ENCODE data around the gene CTXND1.

Gene CTXND1

GRCh38 chr15:80241508-80241907 is 10.5 kb downstream of the CTXND1 start:
- H3K27me3 ChIP-seq (ENCODE audit: control insufficient read depth, insufficient read depth, low read length, poor library complexity, severe bottlenecking), result no peaks in the 10 kb centered on the region
- H3K27ac ChIP-seq (ENCODE audit: insufficient read depth, low read depth, low read length, poor library complexity, severe bottlenecking), result no peak overlapping the region
- H3K4me1 ChIP-seq (ENCODE audit: control insufficient read depth, insufficient read depth, low read length), result peaks cover 2% of the 10 kb centered on the region
- H3K4me3 ChIP-seq (ENCODE audit: insufficient read depth, low read depth, low read length), result no peak overlapping the region
- no peaks in the 10 kb centered on the region for H3K9me3 ChIP-seq (ENCODE audit: control insufficient read depth, low read length)
- H3K36me3 ChIP-seq (ENCODE audit: control insufficient read depth, insufficient read depth, low read length), result no peaks in the 10 kb centered on the region
- WGBS, 2 experiments, result 92 to 95% methylated on average over 5 of the region's 5 CpGs

GRCh38 chr15:80240276-80240675 is 11.7 kb downstream of the CTXND1 start:
- WGBS, 2 experiments, result 94 to 97% methylated on average over 4 of the region's 4 CpGs
- H3K4me3 ChIP-seq (ENCODE audit: insufficient read depth, low read depth, low read length), result no peak overlapping the region

GRCh38 chr15:80234883-80235282 is 17.1 kb downstream of the CTXND1 start:
- Histone ChIP-seq H3K36me3 (ENCODE audit: control insufficient read depth, insufficient read depth, low read length) (no peaks in the 10 kb centered on the region), H3K4me3 (ENCODE audit: insufficient read depth, low read depth, low read length) (no peak overlapping the region), H3K4me1 (ENCODE audit: control insufficient read depth, insufficient read depth, low read length) (peaks cover 3% of the 10 kb centered on the region), H3K27ac (ENCODE audit: insufficient read depth, low read depth, low read length, poor library complexity, severe bottlenecking) (no peak overlapping the region), H3K27me3 (ENCODE audit: control insufficient read depth, insufficient read depth, low read length, poor library complexity, severe bottlenecking) (no peaks in the 10 kb centered on the region), H3K9me3 (ENCODE audit: control insufficient read depth, low read length) (no peaks in the 10 kb centered on the region)
- WGBS, 2 experiments, result 86 to 87% methylated on average over 4 of the region's 4 CpGs

More at GRCh38 chr15:80240276-80240675, 11.7 kb downstream of the CTXND1 start:
- Histone ChIP-seq H3K27me3 (ENCODE audit: control insufficient read depth, insufficient read depth, low read length, poor library complexity, severe bottlenecking) (no peaks in the 10 kb centered on the region), H3K4me1 (ENCODE audit: control insufficient read depth, insufficient read depth, low read length) (no peaks in the 10 kb centered on the region), H3K27ac (ENCODE audit: insufficient read depth, low read depth, low read length, poor library complexity, severe bottlenecking) (no peak overlapping the region), H3K36me3 (ENCODE audit: control insufficient read depth, insufficient read depth, low read length) (no peaks in the 10 kb centered on the region), H3K9me3 (ENCODE audit: control insufficient read depth, low read length) (no peaks in the 10 kb centered on the region)

DNA sequence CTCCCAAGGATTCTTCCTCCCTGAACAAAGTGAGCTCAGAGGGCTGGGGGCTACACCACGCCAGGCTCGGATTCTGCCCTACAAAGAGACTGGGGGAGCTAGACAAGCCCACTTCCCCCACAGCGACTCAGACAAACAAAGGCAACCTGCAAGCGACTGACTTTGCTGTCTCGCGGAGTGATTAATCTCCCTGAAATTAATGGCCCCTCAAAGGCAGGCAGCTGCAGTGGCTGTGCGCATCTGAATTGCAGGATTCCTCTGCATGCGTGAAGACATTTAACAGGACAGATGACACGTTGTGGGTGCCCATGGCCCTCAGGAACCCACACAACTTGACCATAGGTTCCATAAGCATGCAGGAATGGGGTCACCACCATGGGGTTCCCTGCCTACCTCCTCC is 18.4 kb downstream of the CTXND1 start:
- WGBS, 2 experiments, result 59 to 69% methylated on average over 9 of the region's 9 CpGs

GRCh38 chr15:80231371-80231770 is 20.6 kb downstream of the CTXND1 start:
- Histone ChIP-seq H3K9me3 (ENCODE audit: control insufficient read depth, low read length) (no peaks in the 10 kb centered on the region), H3K36me3 (ENCODE audit: control insufficient read depth, insufficient read depth, low read length) (no peaks in the 10 kb centered on the region), H3K4me1 (ENCODE audit: control insufficient read depth, insufficient read depth, low read length) (peaks cover 3% of the 10 kb centered on the region), H3K27me3 (ENCODE audit: control insufficient read depth, insufficient read depth, low read length, poor library complexity, severe bottlenecking) (no peaks in the 10 kb centered on the region), H3K4me3 (ENCODE audit: insufficient read depth, low read depth, low read length) (no peak overlapping the region), H3K27ac (ENCODE audit: insufficient read depth, low read depth, low read length, poor library complexity, severe bottlenecking) (no peak overlapping the region)
- WGBS, 2 experiments, result 84 to 88% methylated on average over 2 of the region's 2 CpGs

More for the DNA sequence above, 18.4 kb downstream of the CTXND1 start:
- H3K27me3 ChIP-seq (ENCODE audit: control insufficient read depth, insufficient read depth, low read length, poor library complexity, severe bottlenecking), result no peaks in the 10 kb centered on the region
- H3K4me1 ChIP-seq (ENCODE audit: control insufficient read depth, insufficient read depth, low read length), result peaks cover 3% of the 10 kb centered on the region
- no peaks in the 10 kb centered on the region for H3K36me3 ChIP-seq (ENCODE audit: control insufficient read depth, insufficient read depth, low read length)
- H3K4me3 ChIP-seq (ENCODE audit: insufficient read depth, low read depth, low read length), result no peak overlapping the region
- H3K27ac ChIP-seq (ENCODE audit: insufficient read depth, low read depth, low read length, poor library complexity, severe bottlenecking), result no peak overlapping the region
- H3K9me3 ChIP-seq (ENCODE audit: control insufficient read depth, low read length), result no peaks in the 10 kb centered on the region

DNA sequence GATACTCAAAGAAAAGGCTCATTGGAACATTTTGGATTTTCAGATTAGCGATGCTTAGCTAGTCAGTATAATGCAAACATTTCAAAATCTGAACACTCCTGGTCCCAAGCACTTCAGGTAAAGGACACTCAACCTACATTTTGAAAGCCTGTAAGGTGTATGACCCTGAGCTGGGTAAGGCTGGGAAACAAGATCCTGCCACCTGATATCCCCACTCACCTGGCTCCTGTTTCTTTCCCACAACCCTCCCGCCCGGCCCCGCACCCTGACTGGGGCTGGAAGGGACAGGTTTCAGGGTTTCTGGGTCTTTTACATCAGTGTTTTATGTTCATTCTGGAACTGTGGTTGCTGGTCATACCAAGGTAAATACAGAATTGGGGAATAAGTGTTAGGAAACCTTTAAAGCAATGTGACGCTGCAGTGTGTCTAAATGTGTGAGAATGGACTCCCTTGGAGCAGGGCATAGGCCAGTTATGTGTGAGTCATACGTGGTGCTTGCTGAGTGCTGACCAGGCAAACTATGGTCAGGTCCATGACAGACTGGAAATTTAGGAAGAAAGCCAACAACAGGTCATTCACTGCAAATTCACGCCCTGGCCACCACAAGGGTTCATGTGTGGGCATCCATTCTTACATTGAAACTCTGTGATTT is 22.9 kb downstream of the CTXND1 start:
- peaks cover 3% of the 10 kb centered on the region for H3K4me1 ChIP-seq (ENCODE audit: control insufficient read depth, insufficient read depth, low read length)
- no peaks in the 10 kb centered on the region for H3K9me3 ChIP-seq (ENCODE audit: control insufficient read depth, low read length)
- H3K27me3 ChIP-seq (ENCODE audit: control insufficient read depth, insufficient read depth, low read length, poor library complexity, severe bottlenecking), result no peaks in the 10 kb centered on the region
- 92 to 94% methylated on average over 7 of the region's 7 CpGs for WGBS, 2 experiments
- H3K36me3 ChIP-seq (ENCODE audit: control insufficient read depth, insufficient read depth, low read length), result no peaks in the 10 kb centered on the region
- no peak overlapping the region for H3K27ac ChIP-seq (ENCODE audit: insufficient read depth, low read depth, low read length, poor library complexity, severe bottlenecking)
- H3K4me3 ChIP-seq (ENCODE audit: insufficient read depth, low read depth, low read length), result no peak overlapping the region

GRCh38 chr15:80219955-80220354 is 32.1 kb downstream of the CTXND1 start:
- Histone ChIP-seq H3K9me3 (ENCODE audit: control insufficient read depth, low read length) (no peaks in the 10 kb centered on the region), H3K4me1 (ENCODE audit: control insufficient read depth, insufficient read depth, low read length) (no peaks in the 10 kb centered on the region), H3K27me3 (ENCODE audit: control insufficient read depth, insufficient read depth, low read length, poor library complexity, severe bottlenecking) (no peaks in the 10 kb centered on the region), H3K36me3 (ENCODE audit: control insufficient read depth, insufficient read depth, low read length) (no peaks in the 10 kb centered on the region), H3K4me3 (ENCODE audit: insufficient read depth, low read depth, low read length) (no peak overlapping the region), H3K27ac (ENCODE audit: insufficient read depth, low read depth, low read length, poor library complexity, severe bottlenecking) (no peak overlapping the region)
- WGBS, 2 experiments, result 78 to 100% methylated on average over 1 of the region's 2 CpGs

DNA sequence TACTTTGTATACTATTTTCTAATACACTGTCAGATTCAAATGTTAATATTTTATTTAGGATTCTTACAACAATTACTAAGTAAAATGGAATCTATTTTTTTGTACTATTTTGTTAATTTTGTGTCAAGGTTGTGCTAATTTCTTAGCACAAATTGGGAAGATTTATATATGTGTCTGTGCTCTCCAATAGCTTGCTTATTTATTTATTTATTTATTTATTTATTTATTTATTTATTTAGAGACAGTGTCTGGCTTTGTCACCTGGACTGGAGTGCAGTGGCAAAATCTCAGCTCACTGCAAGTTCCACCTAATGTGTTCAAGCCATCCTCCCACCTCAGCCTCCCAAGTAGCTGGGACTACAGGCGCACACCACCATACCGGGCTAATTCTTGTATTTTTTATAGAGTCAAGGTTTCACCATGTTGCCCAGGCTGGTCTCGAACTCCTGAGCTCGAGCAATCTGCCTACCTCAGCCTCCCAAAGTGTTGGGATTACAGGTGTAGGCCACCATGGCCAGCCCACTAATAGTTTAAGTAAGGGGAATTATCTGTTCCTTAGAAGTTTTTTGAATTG is 34.6 kb downstream of the CTXND1 start:
- 89 to 97% methylated on average over 4 of the region's 4 CpGs for WGBS, 2 experiments
- no peaks in the 10 kb centered on the region for H3K4me1 ChIP-seq (ENCODE audit: control insufficient read depth, insufficient read depth, low read length)
- H3K36me3 ChIP-seq (ENCODE audit: control insufficient read depth, insufficient read depth, low read length), result no peaks in the 10 kb centered on the region
- H3K4me3 ChIP-seq (ENCODE audit: insufficient read depth, low read depth, low read length), result no peak overlapping the region
- H3K9me3 ChIP-seq (ENCODE audit: control insufficient read depth, low read length), result peaks cover 2% of the 10 kb centered on the region
- no peaks in the 10 kb centered on the region for H3K27me3 ChIP-seq (ENCODE audit: control insufficient read depth, insufficient read depth, low read length, poor library complexity, severe bottlenecking)
- H3K27ac ChIP-seq (ENCODE audit: insufficient read depth, low read depth, low read length, poor library complexity, severe bottlenecking), result no peak overlapping the region

GRCh38 chr15:80216911-80217310 is 35.1 kb downstream of the CTXND1 start:
- Histone ChIP-seq H3K9me3 (ENCODE audit: control insufficient read depth, low read length) (peaks cover 2% of the 10 kb centered on the region), H3K4me1 (ENCODE audit: control insufficient read depth, insufficient read depth, low read length) (no peaks in the 10 kb centered on the region)

DNA sequence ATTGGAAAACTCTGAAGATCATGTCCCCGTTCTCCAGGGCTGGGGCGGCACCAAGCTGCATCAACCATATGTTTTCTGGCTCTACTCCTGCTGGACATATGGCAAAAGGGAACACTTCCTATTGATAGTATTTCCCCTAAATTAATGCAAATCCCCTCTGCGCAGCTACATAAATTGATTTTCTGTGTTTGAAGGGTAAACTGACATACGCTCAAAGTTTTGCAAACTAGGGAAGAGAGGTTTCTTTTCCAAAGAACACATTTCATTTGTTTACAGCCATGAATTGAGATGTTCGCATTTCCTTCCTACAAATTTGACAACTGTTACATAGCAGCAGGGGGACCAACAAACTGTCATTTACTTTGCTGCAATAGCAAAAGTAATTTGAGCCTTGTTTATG is 35.9 kb downstream of the CTXND1 start:
- Histone ChIP-seq H3K9me3 (ENCODE audit: control insufficient read depth, low read length) (peaks cover 2% of the 10 kb centered on the region), H3K27ac (ENCODE audit: insufficient read depth, low read depth, low read length, poor library complexity, severe bottlenecking) (no peak overlapping the region), H3K36me3 (ENCODE audit: control insufficient read depth, insufficient read depth, low read length) (no peaks in the 10 kb centered on the region), H3K4me1 (ENCODE audit: control insufficient read depth, insufficient read depth, low read length) (no peaks in the 10 kb centered on the region), H3K27me3 (ENCODE audit: control insufficient read depth, insufficient read depth, low read length, poor library complexity, severe bottlenecking) (no peaks in the 10 kb centered on the region), H3K4me3 (ENCODE audit: insufficient read depth, low read depth, low read length) (no peak overlapping the region)
- 95 to 96% methylated on average over 5 of the region's 5 CpGs for WGBS, 2 experiments

More at GRCh38 chr15:80216911-80217310, 35.1 kb downstream of the CTXND1 start:
- no peak overlapping the region for H3K27ac ChIP-seq (ENCODE audit: insufficient read depth, low read depth, low read length, poor library complexity, severe bottlenecking)
- H3K4me3 ChIP-seq (ENCODE audit: insufficient read depth, low read depth, low read length), result no peak overlapping the region
- 94% methylated on average over 1 of the region's 1 CpG for WGBS, 2 experiments
- H3K27me3 ChIP-seq (ENCODE audit: control insufficient read depth, insufficient read depth, low read length, poor library complexity, severe bottlenecking), result no peaks in the 10 kb centered on the region
- H3K36me3 ChIP-seq (ENCODE audit: control insufficient read depth, insufficient read depth, low read length), result no peaks in the 10 kb centered on the region
